H1 (cell line): Measurements from ENCODE around the gene AP5M1. TPM values are rescaled to one million over a fixed set of nuclear protein-coding genes. Genes with fewer than 3 reads are reported as not detected.

Experiments
- CTCF ChIA-PET: fragments of 300-600 bp; sonication (Branson Sonifier 250); formaldehyde crosslinking; loops from one replicate; lab custom pipeline; 2021; ENCODE audit not compliant: partially characterized antibody; lab: Charles Lee
- POLR2A ChIA-PET: fragments of 300-600 bp; sonication (Branson Sonifier 250); formaldehyde crosslinking; loops from one replicate; lab custom pipeline; 2021; ENCODE audit warnings: inconsistent platforms; ENCODE audit not compliant: partially characterized antibody; lab: Charles Lee
- DNase-seq, 2 experiments: peaks; one replicate each; pipeline versions ENCODE4 v3.0.0 to v3.0.0-alpha.2; 2010 to 2022; ENCODE audit warnings: low spot score in 2 of 2, low read depth in 1 of 2, mixed read lengths in 1 of 2
- FAIRE-seq: peaks from 2 replicates; lab custom pipeline; 2011; peaks lifted over from hg19 to GRCh38; lab: Jason Lieb, UNC
- H2AFZ ChIP-seq: 2 replicates; pipeline ENCODE4 v1.8.1; 2012; ENCODE audit warnings: low read length, inconsistent platforms
- H2AK5ac ChIP-seq: 2 replicates; pipeline ENCODE4 v1.6.1; 2013; ENCODE audit warnings: low read depth, low read length
- H2BK120ac ChIP-seq: replicated peaks from 2 replicates; pipeline ENCODE3; 2013; ENCODE audit warnings: low read depth, low read length, inconsistent platforms
- H2BK12ac ChIP-seq: 2 replicates; pipeline ENCODE4 v1.6.1; 2013; ENCODE audit warnings: low read depth, low read length
- H2BK15ac ChIP-seq: 2 replicates; pipeline ENCODE4 v1.6.1; 2013; ENCODE audit warnings: low read length
- H2BK20ac ChIP-seq: 2 replicates; pipeline ENCODE4 v1.6.1; 2013; ENCODE audit warnings: low read length
- H2BK5ac ChIP-seq: 2 replicates; pipeline ENCODE4 v1.6.1; 2013; ENCODE audit warnings: low read depth, low read length
- H3K14ac ChIP-seq: 2 replicates; pipeline ENCODE4 v1.6.1; 2013; ENCODE audit warnings: inconsistent platforms; ENCODE audit not compliant: insufficient read length
- H3K18ac ChIP-seq: 2 replicates; pipeline ENCODE4 v1.6.1; 2013; ENCODE audit warnings: low read length; ENCODE audit errors: extremely low read depth
- H3K23ac ChIP-seq: 2 replicates; pipeline ENCODE4 v1.6.1; 2013; ENCODE audit warnings: inconsistent platforms; ENCODE audit not compliant: insufficient read length
- H3K23me2 ChIP-seq: 2 replicates; pipeline ENCODE4 v1.6.1; 2013; ENCODE audit warnings: low read depth, low read length
- H3K27ac ChIP-seq: 2 replicates; pipeline ENCODE4 v1.6.1; 2011; ENCODE audit warnings: low read depth, low read length, inconsistent platforms
- H3K27me3 ChIP-seq, 4 experiments: replicated peaks in 1 of 4; 1 replicate in 1 of 4; 2 replicates in 3 of 4; pipeline versions ENCODE4 v1.6.1 to v1.8.1; 2011 to 2013; ENCODE audit warnings: low read length in 3 of 4, mild to moderate bottlenecking in 3 of 4, inconsistent platforms in 2 of 4, mixed read lengths in 2 of 4, moderate library complexity in 1 of 4; ENCODE audit not compliant: control insufficient read depth in 3 of 4, insufficient read depth in 3 of 4; ENCODE audit errors: extremely low read depth in 1 of 4
- H3K36me3 ChIP-seq, 4 experiments: 2 replicates each; pipeline versions ENCODE4 v1.6.1 to v1.8.1; 2011 to 2013; ENCODE audit warnings: mild to moderate bottlenecking in 4 of 4, low read length in 3 of 4, moderate library complexity in 2 of 4, control low read depth in 1 of 4, inconsistent platforms in 1 of 4; ENCODE audit not compliant: insufficient read depth in 4 of 4, control insufficient read depth in 2 of 4
- H3K4ac ChIP-seq: replicated peaks from 2 replicates; pipeline ENCODE3; 2013; ENCODE audit warnings: low read length, low read depth, mixed read lengths, inconsistent platforms; ENCODE audit not compliant: insufficient read length
- H3K4me1 ChIP-seq, 4 experiments: replicated peaks in 1 of 4; 1 replicate in 1 of 4; 2 replicates in 3 of 4; pipeline versions ENCODE4 v1.6.1 to v1.8.1; 2011 to 2013; ENCODE audit warnings: low read length in 3 of 4, inconsistent platforms in 2 of 4, mixed read lengths in 1 of 4; ENCODE audit not compliant: insufficient read depth in 4 of 4, control insufficient read depth in 3 of 4
- H3K4me2 ChIP-seq, 2 experiments: 2 replicates each; pipeline versions ENCODE4 v1.6.1 to v1.8.1; 2011 to 2013; ENCODE audit warnings: low read depth in 2 of 2, low read length in 2 of 2, control low read depth in 1 of 2, inconsistent platforms in 1 of 2, mild to moderate bottlenecking in 1 of 2; ENCODE audit not compliant: insufficient read depth in 1 of 2
- H3K4me3 ChIP-seq, 4 experiments: fragments of 200-600, 300-600 bp in 1 of 4; sonication (generic), shearing (Covaris generic), sonication (Bioruptor Twin) in 1 of 4; 2 replicates each; pipeline versions ENCODE4 v1.5.1 to v1.8.1; 2011 to 2016; ENCODE audit warnings: low read length in 4 of 4, low read depth in 3 of 4, control low read depth in 2 of 4, inconsistent platforms in 2 of 4, mild to moderate bottlenecking in 2 of 4, mixed read lengths in 1 of 4, moderate library complexity in 1 of 4; ENCODE audit not compliant: insufficient read depth in 2 of 4; ENCODE audit errors: extremely low read depth in 1 of 4
- H3K56ac ChIP-seq: replicated peaks from 2 replicates; pipeline ENCODE3; 2013; ENCODE audit warnings: low read depth, mild to moderate bottlenecking, mixed read lengths, low read length, inconsistent platforms; ENCODE audit not compliant: insufficient read length
- H3K79me1 ChIP-seq: 2 replicates; pipeline ENCODE4 v1.6.1; 2013; ENCODE audit warnings: low read depth, low read length, control low read depth
- H3K79me2 ChIP-seq, 2 experiments: 2 replicates each; pipeline versions ENCODE4 v1.6.1 to v1.8.1; 2012 to 2013; ENCODE audit warnings: low read length in 2 of 2, mild to moderate bottlenecking in 2 of 2, inconsistent platforms in 1 of 2; ENCODE audit not compliant: insufficient read depth in 2 of 2, control insufficient read depth in 1 of 2
- H3K9ac ChIP-seq, 4 experiments: replicated peaks in 1 of 4; 1 replicate in 1 of 4; 2 replicates in 3 of 4; pipeline versions ENCODE4 v1.6.1 to v1.8.1; 2011 to 2013; ENCODE audit warnings: low read depth in 3 of 4, low read length in 3 of 4, control low read depth in 2 of 4, mild to moderate bottlenecking in 2 of 4, moderate library complexity in 2 of 4, inconsistent platforms in 1 of 4; ENCODE audit errors: extremely low read depth in 1 of 4
- H3K9me3 ChIP-seq, 2 experiments: 2 replicates each; pipeline versions ENCODE4 v1.6.1 to v1.8.1; 2012 to 2013; ENCODE audit warnings: mild to moderate bottlenecking in 2 of 2, moderate library complexity in 2 of 2, control low read depth in 1 of 2, inconsistent platforms in 1 of 2, low read depth in 1 of 2, low read length in 1 of 2, mixed read lengths in 1 of 2; ENCODE audit not compliant: insufficient read depth in 2 of 2
- H4K20me1 ChIP-seq, 2 experiments: replicated peaks in 1 of 2; 2 replicates each; pipeline versions ENCODE3 to v1.8.1; 2011 to 2013; ENCODE audit warnings: inconsistent platforms in 2 of 2, low read length in 2 of 2, mild to moderate bottlenecking in 1 of 2; ENCODE audit not compliant: insufficient read depth in 2 of 2, control insufficient read depth in 1 of 2
- H4K5ac ChIP-seq: 2 replicates; pipeline ENCODE4 v1.6.1; 2013; ENCODE audit warnings: low read length, low read depth, mixed read lengths, inconsistent platforms; ENCODE audit not compliant: insufficient read length
- H4K8ac ChIP-seq: 2 replicates; pipeline ENCODE4 v1.8.0; 2013; ENCODE audit warnings: mild to moderate bottlenecking, moderate library complexity, low read length, inconsistent platforms; ENCODE audit not compliant: insufficient read depth; ENCODE audit errors: extremely low read depth
- H4K91ac ChIP-seq: replicated peaks from 2 replicates; pipeline ENCODE3; 2013; ENCODE audit warnings: low read length, mixed read lengths, inconsistent platforms; ENCODE audit not compliant: insufficient read length
- BACH1 ChIP-seq: IDR thresholded peaks from 2 replicates; pipeline ENCODE4 v1.6.1; 2012; ENCODE audit warnings: low read length, improper control_type of control experiment
- CBX8 ChIP-seq: fragments of 300-800, 300-1000 bp; sonication (generic); IDR thresholded peaks from 2 replicates; pipeline ENCODE4 v1.7.1; 2016; ENCODE audit warnings: low read depth, low read length, borderline replicate concordance
- CEBPB ChIP-seq: IDR thresholded peaks from 2 replicates; pipeline ENCODE4 v1.6.1; 2012; ENCODE audit warnings: low read depth, low read length
- CHD1 ChIP-seq: IDR thresholded peaks from 2 replicates; pipeline ENCODE4 v1.6.1; 2012; ENCODE audit warnings: low read depth, low read length, improper control_type of control experiment
- GABPA ChIP-seq: IDR thresholded peaks from 2 replicates; pipeline ENCODE4 v1.6.1; 2011; ENCODE audit warnings: mild to moderate bottlenecking, low read length, moderate library complexity, borderline replicate concordance; ENCODE audit not compliant: insufficient read depth
- KDM1A ChIP-seq: fragments of 200-600, 300-600 bp; sonication (generic); IDR thresholded peaks from 2 replicates; pipeline ENCODE4 v1.7.1; 2016; ENCODE audit warnings: mild to moderate bottlenecking, low read length, borderline replicate concordance
- NANOG ChIP-seq: IDR thresholded peaks from 2 replicates; pipeline ENCODE4 v1.6.1; 2011; ENCODE audit warnings: low read length, low read depth, mild to moderate bottlenecking, inconsistent platforms; ENCODE audit not compliant: insufficient read depth, poor library complexity, severe bottlenecking
- NRF1 ChIP-seq: IDR thresholded peaks from 2 replicates; pipeline ENCODE4 v1.6.1; 2011; ENCODE audit warnings: mild to moderate bottlenecking, low read depth, low read length, improper control_type of control experiment
- RBBP5 ChIP-seq: IDR thresholded peaks from 2 replicates; pipeline ENCODE4 v1.7.1; 2012; ENCODE audit warnings: low read depth, mild to moderate bottlenecking, inconsistent platforms, low read length, moderate library complexity, borderline replicate concordance
- RFX5 ChIP-seq: IDR thresholded peaks from 2 replicates; pipeline ENCODE4 v1.6.1; 2011; ENCODE audit warnings: low read depth, low read length, improper control_type of control experiment, borderline replicate concordance
- SAP30 ChIP-seq: fragments of 300-600 bp; sonication (generic); IDR thresholded peaks from 2 replicates; pipeline ENCODE4 v1.7.1; 2012; ENCODE audit warnings: low read length, moderate library complexity, mild to moderate bottlenecking, inconsistent platforms; ENCODE audit not compliant: insufficient read depth, insufficient replicate concordance
- SUZ12 ChIP-seq: fragments of 200-600 bp; sonication (generic); IDR thresholded peaks from 2 replicates; pipeline ENCODE4 v1.6.1; 2012; ENCODE audit warnings: mild to moderate bottlenecking, inconsistent platforms, low read length, moderate library complexity, mixed read lengths
- TAF7 ChIP-seq: optimal IDR thresholded peaks from 2 replicates; pipeline ENCODE3; 2011; ENCODE audit warnings: low read depth, mild to moderate bottlenecking, inconsistent platforms, low read length, moderate library complexity, borderline replicate concordance
- TBP ChIP-seq: IDR thresholded peaks from 2 replicates; pipeline ENCODE4 v1.6.1; 2011; ENCODE audit warnings: low read depth, low read length, improper control_type of control experiment
- WGBS, 2 experiments: shearing (Covaris generic) in 1 of 2; methylation state at CpG; one replicate each; pipeline versions ENCODE4 v1.1.6 to v1.1.7; 2013 to 2015; ENCODE audit warnings: low lambda C conversion rate in 2 of 2, mixed read lengths in 2 of 2, inconsistent platforms in 1 of 2, low coverage in 1 of 2, missing lambda C conversion rate in 1 of 2; ENCODE audit not compliant: insufficient replicate concordance in 2 of 2, insufficient coverage in 1 of 2, insufficient read length in 1 of 2; ENCODE audit errors: extremely low coverage in 1 of 2, missing lambda C conversion rate in 1 of 2; 5-methylcytosine and 5-hydroxymethylcytosine counted together
- polyA plus RNA-seq, 7 experiments: library from polyadenylated mRNA; depleted of rRNA in 3 of 7; stranded (reverse) in 5 of 7; unstranded in 2 of 7; fragments of >200 nt in 5 of 7; fragments of 200-250 nt in 2 of 7; gene quantifications; 1 replicate in 5 of 7; 2 replicates in 1 of 7; 4 replicates in 1 of 7; pipeline versions ENCODE4 v1.2.1 to v1.2.3, GENCODE V29; 2011 to 2013; ENCODE audit warnings: missing spikeins in 2 of 7, mixed read lengths in 2 of 7
- total RNA-seq: library from RNA; stranded (reverse); fragmentation: NEBNext Ultra II Directional; extraction: Animal tissue kit (Norgen Biotek cat#: 25700); gene quantifications from 2 replicates; pipeline ENCODE4 v1.2.1, GENCODE V29; 2021

AP5M1 gene
- total and polyA plus RNA-seq, 2 of the 8 experiments (the other 6 are each of a cell fraction or from before 2014, with no cell fraction given): 20.9 to 51.9 TPM

DNA sequence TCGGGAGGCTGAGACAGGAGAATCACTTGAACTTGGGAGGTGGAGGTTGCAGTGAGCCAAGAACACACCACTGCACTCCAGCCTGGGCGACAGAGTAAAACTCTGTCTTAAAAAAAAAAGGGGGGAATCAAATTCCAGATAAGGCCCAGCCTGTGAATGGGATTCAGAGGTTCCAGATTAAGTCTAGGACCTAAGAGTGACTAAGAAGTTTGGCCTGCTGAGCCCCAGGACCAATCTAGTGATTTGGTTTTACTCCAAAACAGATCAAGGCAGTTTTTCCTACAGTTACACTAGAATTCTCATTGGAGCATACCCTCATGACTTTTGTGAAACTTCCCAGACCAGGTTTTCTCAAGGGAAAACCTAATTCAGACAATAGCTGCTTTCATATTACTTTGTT is 22.8 kb upstream of the AP5M1 start:
- Histone ChIP-seq H2BK120ac (no peak overlapping the region), H3K23ac (no peak overlapping the region), H3K79me1 (no peaks in the 10 kb centered on the region; the same call in none of the 2 replicates), H3K36me3 (peaks cover 0 to 13% (median 1%) of the 10 kb centered on the region in 4 experiments; a peak in 2 of 8 replicates), H2BK12ac (no peak overlapping the region), H4K91ac (no peak overlapping the region), H2AK5ac (no peak overlapping the region), H2BK20ac (no peak overlapping the region), H4K20me1 (peaks cover 3 to 6% of the 10 kb centered on the region in 2 experiments), H2AFZ (no peak overlapping the region), H2BK15ac (no peak overlapping the region), H3K4me3 (no peak overlapping the region), H3K56ac (no peak overlapping the region), H3K9ac (no peak overlapping the region), H4K5ac (no peak overlapping the region), H3K23me2 (no peaks in the 10 kb centered on the region), H3K79me2 (peaks cover 0 to 27% of the 10 kb centered on the region in 2 experiments; a peak in 2 of 4 replicates), H3K9me3 (no peaks in the 10 kb centered on the region), H3K27ac (no peak overlapping the region), H3K4me2 (no peak overlapping the region), H3K27me3 (no peaks in the 10 kb centered on the region), H3K18ac (no peak overlapping the region), H3K14ac (no peak overlapping the region), H3K4ac (no peak overlapping the region), H2BK5ac (no peak overlapping the region), H3K4me1 (no peaks in the 10 kb centered on the region), H4K8ac (no peak overlapping the region)
- CTCF ChIA-PET: interaction anchor here (0.6 kb wide), 2 partner anchors 50 to 55 kb away, joined by 3 to 4 read pairs; no protein-coding TSS in a partner anchor
- DNase-seq: no peak
- WGBS, 2 experiments: 89% methylated on average over 2 of the region's 2 CpGs; no CpG with 5 or more reads in 1 of the 2 experiments
- FAIRE-seq: no peak
- POLR2A ChIA-PET: interaction anchor here (0.6 to 1.6 kb wide), 3 partner anchors 10 to 439 kb away, joined by 3 to 4 read pairs (median 4); no protein-coding TSS in a partner anchor
- no peak for TF ChIP-seq TBP
- TF ChIP-seq NANOG: no peak
- TF ChIP-seq RBBP5: no peak
- no peak for TF ChIP-seq RFX5
- no peak for TF ChIP-seq BACH1
- no peak for TF ChIP-seq GABPA
- TF ChIP-seq CBX8: no peak
- TF ChIP-seq SAP30: no peak
- no peak for TF ChIP-seq CHD1
- TF ChIP-seq SUZ12: no peak
- no peak for TF ChIP-seq TAF7
- TF ChIP-seq CEBPB: no peak
- TF ChIP-seq KDM1A: no peak
- no peak for TF ChIP-seq NRF1
